Right ventricle myocardium superior (tissue), 1 donor: ENCODE results near the gene COX19. TPM values are rescaled to one million over a fixed set of nuclear protein-coding genes. Genes with fewer than 3 reads are reported as not detected.
A peak's percentile ranks its signal among the peaks of the same experiment; 100 is the strongest.
"Not testable (repeated sequence)": the region's sequence is repeated elsewhere in the genome, so short reads cannot be mapped to it uniquely, and the experiment has no call there.

Source experiments
- ATAC-seq: fragments of 200-7000 bp; cut with Tn5 transposase; one replicate; pipeline ENCODE4 v1.9.1; 2020; ENCODE audit warnings: mild to moderate bottlenecking; ENCODE audit not compliant: poor library complexity
- DNase-seq: peaks from one replicate; pipeline ENCODE4 v3.0.0-alpha.2; 2020
- intact Hi-C: fragments of 100-400 bp; cut with DNase I; formaldehyde crosslinking; loops from one replicate; pipeline ENCODE4 v1.11.2; 2022
- total RNA-seq: library from RNA; stranded (reverse); fragmentation: NEBNext Ultra II Directional; extraction: Animal tissue kit (Norgen Biotek cat#: 25700); gene quantifications from one replicate; pipeline ENCODE4 v1.2.1, GENCODE V29; 2021
- donor health status: DM: no; HTN: yes; CAD: no; lungs with severe emphysema.

The COX19 gene
- total RNA-seq, 1 donor from 2014 or later = 8.0 TPM

DNA sequence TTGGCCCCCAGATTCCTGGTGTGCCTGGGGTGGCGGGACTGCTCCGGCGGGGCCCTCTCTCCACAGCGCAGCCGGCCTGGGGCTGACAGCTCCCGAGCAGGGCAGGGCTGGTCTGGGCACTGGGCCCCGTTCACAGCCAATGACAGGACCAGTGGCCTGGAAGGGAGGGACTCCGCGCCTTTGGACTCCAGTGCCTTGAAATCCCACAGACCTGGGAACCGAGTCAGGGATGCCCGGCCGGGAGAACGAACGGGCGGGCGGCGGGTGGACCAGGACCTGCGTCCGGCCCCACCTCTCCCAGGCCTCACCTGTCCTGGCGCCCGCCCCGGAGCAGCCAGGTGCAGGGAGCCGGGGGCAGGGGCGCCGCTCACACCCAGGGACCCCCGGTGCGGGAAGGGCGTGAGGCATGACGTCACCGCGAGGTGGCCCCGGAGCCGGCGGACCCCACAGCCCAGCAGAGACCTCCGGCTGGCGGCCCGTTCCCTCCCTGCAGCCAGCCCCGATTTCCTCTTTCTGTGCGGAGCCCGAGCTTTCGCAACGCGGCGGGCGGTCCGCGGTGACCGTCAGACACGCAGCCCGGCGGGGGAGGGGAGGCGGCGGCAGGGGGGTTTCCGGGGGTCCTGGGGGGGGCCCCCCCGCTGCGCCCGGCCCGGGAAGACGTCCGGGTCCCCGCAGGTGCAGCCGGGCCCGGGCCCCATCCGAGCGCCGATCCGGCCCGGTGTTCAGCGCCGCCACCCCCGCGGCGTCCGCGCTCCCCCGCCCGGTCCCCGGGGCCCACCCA lies 21.6 kb downstream of the COX19 start:
- DNase-seq = peak; percentile 82
- peak; percentile 77 for ATAC-seq
- intact Hi-C loops = no loop called here

GRCh38 chr7:952548-953441 lies 22.6 kb downstream of the COX19 start:
- no peak for ATAC-seq
- peak; percentile 36 for DNase-seq
- intact Hi-C loops = no loop called here

- ATAC-seq (no peak), DNase-seq (peak; percentile 43)
- intact Hi-C loops = no loop called here
These were observed 23.3 kb downstream of the COX19 start for GRCh38 chr7:951881-952547.

- no peak for ATAC-seq
- DNase-seq = peak; percentile 37
- intact Hi-C loops = no loop called here
These were observed 26.1 kb downstream of the COX19 start for GRCh38 chr7:949021-949934.

DNA sequence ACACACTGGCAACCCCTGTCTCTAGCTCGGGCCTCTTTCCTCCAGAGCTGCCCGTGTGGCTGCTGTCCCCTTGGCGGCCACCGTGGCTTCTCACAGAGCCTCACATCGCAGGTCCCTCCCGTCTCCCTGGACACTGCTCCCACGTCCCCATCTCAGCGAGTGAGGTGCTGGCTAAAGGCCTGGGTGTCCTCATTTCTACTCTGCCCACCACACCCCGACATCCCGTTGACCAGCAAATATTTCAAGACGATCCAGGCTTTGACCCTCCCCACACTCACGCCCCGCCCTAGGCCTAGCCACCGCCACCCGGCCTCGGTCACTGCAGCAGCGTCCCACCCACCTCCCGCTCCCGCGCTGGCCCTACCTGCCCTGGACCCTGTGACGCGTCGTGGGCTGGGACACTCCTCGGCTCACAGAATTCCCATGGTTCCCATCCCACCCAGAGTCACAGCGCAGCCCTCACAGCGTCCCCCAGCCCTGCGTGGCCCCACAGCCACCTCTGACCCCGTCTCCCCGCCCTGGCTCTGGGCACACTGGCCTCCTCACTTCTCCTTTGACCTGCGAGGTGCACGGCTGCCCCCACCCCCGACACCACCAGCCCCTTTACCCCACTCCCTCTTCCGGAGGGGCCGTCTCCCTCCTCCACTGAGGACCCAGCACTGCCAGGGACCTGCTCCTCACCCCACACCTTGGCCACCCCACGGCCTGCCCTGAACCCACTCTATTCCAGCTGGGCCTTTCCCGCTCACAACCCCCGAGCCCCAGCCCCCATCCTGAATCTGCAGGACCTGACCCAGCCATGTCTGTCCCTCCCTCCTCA lies 27.7 kb downstream of the COX19 start:
- peak; percentile 30 for DNase-seq
- no peak for ATAC-seq
- intact Hi-C loops = no loop called here

DNA sequence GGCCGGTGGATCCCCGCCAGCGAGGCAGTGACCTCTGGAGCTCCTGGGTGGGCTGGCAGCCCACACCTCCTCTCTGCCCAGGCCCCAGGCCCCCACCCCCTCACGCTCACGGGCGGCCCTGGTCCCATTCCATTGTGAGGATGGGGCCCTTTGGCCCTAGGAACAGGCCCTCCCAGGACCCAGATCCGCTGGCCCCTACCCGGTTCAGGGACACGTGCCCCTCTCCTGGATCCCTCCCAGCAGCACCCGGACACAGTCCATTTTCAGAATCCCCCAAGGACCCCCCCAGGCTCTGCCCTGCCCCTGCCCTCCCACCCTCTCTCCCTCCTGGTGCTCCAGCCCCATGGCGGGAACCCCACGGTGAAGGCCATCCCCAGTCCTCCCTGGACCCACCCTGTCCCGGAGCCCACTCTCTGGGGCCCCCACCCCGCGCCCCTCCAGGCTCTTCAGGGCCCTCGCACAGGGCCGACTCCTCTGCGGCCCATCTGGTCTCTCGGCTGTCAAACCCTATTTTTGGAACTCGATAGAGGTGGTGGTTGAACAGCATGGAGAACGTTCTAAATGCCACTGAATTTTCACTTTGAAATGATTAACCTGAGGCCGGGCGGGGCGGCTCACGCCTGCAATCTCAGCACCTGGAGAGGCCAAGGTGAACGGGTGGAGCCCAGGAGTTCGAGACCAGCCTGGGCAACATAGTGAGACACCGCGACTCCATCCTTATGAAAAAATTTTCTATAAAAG lies 28.9 kb downstream of the COX19 start:
- intact Hi-C loops = no loop called here
- DNase-seq (peak; percentile 26), ATAC-seq (no peak)

DNA sequence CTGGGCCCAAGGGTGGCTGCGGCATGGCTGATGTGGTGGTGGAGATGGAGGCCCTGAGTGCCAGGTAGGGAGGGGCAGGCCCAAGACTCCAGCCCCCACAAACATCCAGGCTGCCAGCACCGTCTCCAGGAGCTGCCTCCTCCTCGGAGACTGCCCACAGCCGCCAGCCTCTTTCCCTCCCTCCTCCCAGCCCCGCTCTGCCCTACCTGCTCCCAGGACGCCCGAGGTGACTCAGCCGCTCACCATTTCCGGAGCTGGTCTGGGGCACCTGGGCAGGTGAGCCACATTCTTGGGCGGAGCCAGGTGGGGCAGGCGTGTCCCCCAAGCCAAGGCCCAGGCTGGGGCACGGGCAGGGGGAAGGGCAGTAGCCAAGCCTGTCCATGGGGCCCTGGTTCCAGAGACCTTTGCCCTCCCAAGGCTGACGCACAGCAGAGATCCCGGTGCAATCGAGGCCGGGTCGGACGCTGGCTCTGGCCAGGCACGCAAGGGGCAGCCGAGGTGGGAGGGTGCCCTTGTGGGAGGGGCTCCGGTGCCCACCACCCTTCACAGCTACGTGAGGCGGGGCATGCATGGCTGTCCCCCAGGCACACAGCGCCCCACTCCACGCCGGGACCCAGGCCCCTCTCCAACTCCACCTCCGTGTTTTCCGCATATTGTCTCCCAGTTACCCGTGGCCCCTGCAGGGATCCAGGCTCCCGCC lies 29.6 kb downstream of the COX19 start:
- peak; percentile 36 for DNase-seq
- intact Hi-C loops = no loop called here
- peak; percentile 39 for ATAC-seq

GRCh38 chr7:945147-945555 lies 30.2 kb downstream of the COX19 start:
- DNase-seq = peak; percentile 29
- intact Hi-C loops = no loop called here
- no peak for ATAC-seq

DNA sequence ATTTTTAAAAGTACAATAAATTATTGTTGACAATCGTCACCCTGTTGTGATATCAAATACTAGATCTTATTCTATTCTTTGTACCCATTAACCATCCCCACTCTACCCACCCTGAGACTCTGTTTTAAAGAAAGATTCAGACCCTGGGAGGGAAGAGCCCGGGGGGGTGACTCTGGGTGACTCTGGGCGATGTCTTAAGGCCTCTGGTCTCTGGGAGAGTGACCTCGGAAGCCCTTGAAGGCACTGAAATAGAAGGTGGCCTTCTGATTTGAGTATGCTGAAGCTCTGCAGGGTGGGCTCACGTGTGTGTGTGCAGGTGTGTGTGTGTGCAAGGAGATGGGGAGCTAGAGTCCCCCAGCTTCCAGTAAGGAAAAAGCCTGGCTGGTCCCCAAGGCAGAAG lies 30.6 kb downstream of the COX19 start:
- ATAC-seq (no peak), DNase-seq (no peak)
- intact Hi-C loops = no loop called here

DNA sequence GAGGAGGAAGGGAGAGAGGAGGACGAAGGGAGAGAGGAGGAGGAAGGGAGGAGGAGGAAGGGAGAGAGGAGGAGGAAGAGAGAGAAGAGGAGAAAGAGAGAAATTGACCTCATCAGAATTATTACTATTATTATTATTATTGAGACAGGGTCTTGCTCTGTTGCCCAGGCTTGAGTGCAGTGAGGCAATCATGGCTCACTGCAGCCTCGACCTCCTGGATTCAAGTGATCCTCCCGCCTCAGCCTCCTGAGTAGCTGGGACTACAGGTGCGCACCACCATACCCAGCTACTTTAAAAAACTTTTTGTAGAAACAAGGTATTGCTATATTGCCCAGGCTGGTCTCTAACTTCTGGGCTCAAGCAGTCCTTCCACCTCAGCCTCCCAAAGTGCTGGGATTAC lies 31.6 kb downstream of the COX19 start:
- DNase-seq, ATAC-seq: not testable (repeated sequence)

GRCh38 chr7:940599-941408 lies 34.5 kb downstream of the COX19 start:
- ATAC-seq = no peak
- intact Hi-C loops = no loop called here
- no peak for DNase-seq

More for the DNA sequence above, 31.6 kb downstream of the COX19 start:
- intact Hi-C loops = not testable (repeated sequence)

DNA sequence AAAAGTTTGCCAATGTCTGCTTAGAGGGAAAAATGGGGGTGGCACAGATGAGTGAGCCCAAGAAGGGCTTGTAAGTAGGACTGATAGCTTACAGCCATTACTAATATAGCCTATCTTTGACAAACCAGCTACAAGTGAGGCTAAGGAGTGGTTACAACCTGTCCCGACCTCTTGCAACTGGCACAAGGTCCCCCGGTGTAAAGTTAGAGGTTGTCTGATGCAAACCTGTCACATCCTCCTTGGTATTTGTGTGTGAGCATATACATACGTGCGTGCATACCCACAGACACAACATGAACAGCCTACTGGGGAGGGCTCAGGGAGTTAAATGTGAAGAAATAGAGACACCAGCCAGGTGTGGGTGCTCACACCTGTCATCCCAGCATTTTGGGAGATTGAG lies 35.5 kb downstream of the COX19 start:
- intact Hi-C loops = no loop called here
- no peak for ATAC-seq
- no peak for DNase-seq

DNA sequence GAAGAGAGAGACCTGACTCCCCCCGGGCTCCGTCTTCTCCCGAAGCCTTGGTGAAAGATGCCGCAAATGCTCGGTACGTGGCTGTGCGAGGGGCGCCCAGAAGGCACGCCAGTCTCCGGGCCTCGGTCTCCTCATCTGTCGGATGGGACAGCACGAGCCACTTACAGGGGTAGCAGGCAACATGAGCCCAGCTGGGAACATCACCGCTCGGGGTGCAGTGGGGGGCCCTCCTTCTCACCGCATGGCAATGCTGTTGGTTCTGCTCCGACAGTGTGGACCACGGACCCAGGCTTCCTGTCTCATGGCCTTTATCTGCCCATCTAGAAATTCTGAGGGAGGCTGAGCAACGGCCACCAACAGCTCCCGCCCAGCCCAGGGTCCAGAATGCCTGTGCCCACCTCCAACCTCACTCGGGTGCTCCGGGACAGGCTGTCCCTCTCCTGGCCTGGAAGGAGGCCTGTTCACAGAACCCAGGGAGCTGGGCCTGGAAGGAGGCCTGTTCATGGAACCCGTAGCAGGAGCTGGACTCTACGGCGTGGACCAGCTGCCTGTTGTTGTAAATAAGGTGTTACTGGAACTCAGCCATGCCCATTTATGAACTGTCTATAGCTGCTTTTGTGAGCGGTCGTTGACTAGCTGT lies 36.7 kb downstream of the COX19 start:
- DNase-seq (peak; percentile 30), ATAC-seq (no peak)
- intact Hi-C loops = no loop called here

DNA sequence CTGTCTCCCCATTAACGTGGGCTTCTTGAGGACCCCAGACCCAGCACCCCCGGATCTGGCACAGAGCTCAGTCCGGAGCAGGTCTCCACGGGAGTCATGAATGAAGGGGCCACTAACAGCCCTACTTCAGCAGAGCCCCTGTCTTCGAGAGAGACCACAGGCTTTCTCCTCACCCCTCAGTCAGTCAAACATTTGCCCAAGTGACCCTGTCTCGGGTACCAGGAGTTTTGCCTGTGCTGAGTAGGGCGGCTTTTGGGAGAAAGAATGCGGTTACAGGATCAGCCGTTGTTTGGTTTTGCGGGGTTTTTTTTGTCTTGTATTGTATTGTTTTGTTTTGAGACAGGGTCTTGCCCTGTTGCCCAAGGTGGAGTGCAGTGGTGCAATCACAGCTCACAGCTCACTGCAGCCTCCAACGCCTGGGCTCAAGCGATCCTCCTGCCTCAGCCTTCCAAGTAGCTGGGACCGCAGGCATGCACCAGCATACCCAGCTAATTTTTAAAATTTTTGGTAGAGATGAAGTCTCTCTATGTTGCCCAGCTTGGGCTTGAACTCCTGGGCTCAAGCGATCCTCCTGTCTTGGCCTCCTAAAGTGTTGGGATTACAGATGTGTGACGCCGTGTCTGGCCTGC lies 37.4 kb downstream of the COX19 start:
- no peak for DNase-seq
- intact Hi-C loops = no loop called here
- ATAC-seq = no peak
